ENCODE data around the gene CD200.

- TF ChIP-seq POLR2A (IDR thresholded peaks at IDR 0.05; ENCODE audit: low read length) (no peak), GATA1 (IDR thresholded peaks at IDR 0.05; ENCODE audit: low read depth, low read length) (no peak)
These were observed 25.4 kb upstream of the CD200 start for GRCh38 chr3:112307557-112307956.
